HG02943 (cell line): ENCODE results near the gene PRR35.

ENCODE experiments used
- ATAC-seq: cut with Tn5 transposase; IDR thresholded peaks from one replicate; pipeline ENCODE4 v1.9.1; 2021; ENCODE audit warnings: mild to moderate bottlenecking, low read depth, moderate library complexity; ENCODE audit not compliant: unreplicated experiment

Gene PRR35

GRCh38 chr16:527015-527903 lies 32.9 kb upstream of the PRR35 start, which contains the start of gene CAPN15:
CAPN15 (plus strand) TSS chr16:527712; CDS start chr16:546839, 19,127 bp downstream.
- ATAC-seq, result peak; percentile 55

- ATAC-seq, result peak; percentile 16
These were observed 31.8 kb upstream of the PRR35 start for GRCh38 chr16:528111-529011.

- ATAC-seq, result no peak
These were observed 31.1 kb upstream of the PRR35 start for GRCh38 chr16:529012-529575.

GRCh38 chr16:530111-530817 lies 29.9 kb upstream of the PRR35 start:
- ATAC-seq, result no peak

- ATAC-seq, result no peak
These were observed 28.6 kb upstream of the PRR35 start for GRCh38 chr16:531494-532125.

- no peak for ATAC-seq
These were observed 26.6 kb upstream of the PRR35 start for GRCh38 chr16:533391-534123.

GRCh38 chr16:534135-534534 lies 26.1 kb upstream of the PRR35 start:
- no peak for ATAC-seq

- no peak for ATAC-seq
These were observed 25.2 kb upstream of the PRR35 start for GRCh38 chr16:534856-535445.

- no peak for ATAC-seq
These were observed 24.5 kb upstream of the PRR35 start for GRCh38 chr16:535446-536405.

- no peak for ATAC-seq
These were observed 23.4 kb upstream of the PRR35 start for GRCh38 chr16:536746-537145.

GRCh38 chr16:537415-538335 lies 22.5 kb upstream of the PRR35 start:
- ATAC-seq, result no peak

- no peak for ATAC-seq
These were observed 20.2 kb upstream of the PRR35 start for GRCh38 chr16:539901-540530.

- no peak for ATAC-seq
These were observed 19.4 kb upstream of the PRR35 start for GRCh38 chr16:540645-541340.

- ATAC-seq, result no peak
These were observed 16.7 kb upstream of the PRR35 start for GRCh38 chr16:543301-544164.

- no peak for ATAC-seq
These were observed 15.7 kb upstream of the PRR35 start for GRCh38 chr16:544517-544916.
